ENCODE data around the gene HLA-DQB1.
"Not testable (repeated sequence)": the region's sequence is repeated elsewhere in the genome, so short reads cannot be mapped to it uniquely, and the experiment has no call there.

The HLA-DQB1 gene

GRCh38 chr6:32666420-32667300 lies at the start of gene HLA-DQB1:
Gene HLA-DQB1, minus strand, starts transcription at chr6:32666657. Its CDS starts 50 bp downstream, at chr6:32666607.
- DNase-seq (ENCODE audit: low read depth in 2 of 3, low spot score in 2 of 3) = peak in 1 of 3 experiments; percentile 8

- DNase-seq (ENCODE audit: low read depth in 2 of 3, low spot score in 2 of 3) = no peak
Observed at GRCh38 chr6:32713241-32713640, 46.8 kb upstream of the HLA-DQB1 start.

- DNase-seq (ENCODE audit: low read depth in 2 of 3, low spot score in 2 of 3) = no peak
Observed at GRCh38 chr6:32709625-32710024, 43.2 kb upstream of the HLA-DQB1 start.

- not testable (repeated sequence) for DNase-seq (ENCODE audit: low read depth in 2 of 3, low spot score in 2 of 3)
Observed at GRCh38 chr6:32705164-32705563, 38.7 kb upstream of the HLA-DQB1 start.

GRCh38 chr6:32703347-32703746 lies 36.9 kb upstream of the HLA-DQB1 start:
- no peak for DNase-seq (ENCODE audit: low read depth in 2 of 3, low spot score in 2 of 3)

- DNase-seq (ENCODE audit: low read depth in 2 of 3, low spot score in 2 of 3) = peak in 1 of 3 experiments; percentile 5
Observed at GRCh38 chr6:32700391-32701040, 34.1 kb upstream of the HLA-DQB1 start.

- no peak for DNase-seq (ENCODE audit: low read depth in 2 of 3, low spot score in 2 of 3)
Observed at GRCh38 chr6:32697031-32697430, 30.6 kb upstream of the HLA-DQB1 start.

- no peak for DNase-seq (ENCODE audit: low read depth in 2 of 3, low spot score in 2 of 3)
Observed at GRCh38 chr6:32692019-32692418, 25.6 kb upstream of the HLA-DQB1 start.

GRCh38 chr6:32689531-32690501 lies 23.4 kb upstream of the HLA-DQB1 start:
- DNase-seq (ENCODE audit: low read depth in 2 of 3, low spot score in 2 of 3) = no peak

GRCh38 chr6:32685603-32686002 lies 19.1 kb upstream of the HLA-DQB1 start:
- DNase-seq (ENCODE audit: low read depth in 2 of 3, low spot score in 2 of 3) = no peak

- DNase-seq (ENCODE audit: low read depth in 2 of 3, low spot score in 2 of 3) = no peak
Observed at GRCh38 chr6:32684246-32684645, 17.8 kb upstream of the HLA-DQB1 start.

- no peak for DNase-seq (ENCODE audit: low read depth in 2 of 3, low spot score in 2 of 3)
Observed at GRCh38 chr6:32680055-32680454, 13.6 kb upstream of the HLA-DQB1 start.

- no peak for DNase-seq (ENCODE audit: low read depth in 2 of 3, low spot score in 2 of 3)
Observed at GRCh38 chr6:32679492-32679891, 13.0 kb upstream of the HLA-DQB1 start.

GRCh38 chr6:32674123-32674522 lies 7.7 kb upstream of the HLA-DQB1 start:
- DNase-seq (ENCODE audit: low read depth in 2 of 3, low spot score in 2 of 3) = not testable (repeated sequence)

- DNase-seq (ENCODE audit: low read depth in 2 of 3, low spot score in 2 of 3) = not testable (repeated sequence)
Observed at GRCh38 chr6:32671908-32672307, 5.5 kb upstream of the HLA-DQB1 start.

GRCh38 chr6:32669893-32670292 lies 3.4 kb upstream of the HLA-DQB1 start:
- DNase-seq (ENCODE audit: low read depth in 2 of 3, low spot score in 2 of 3) = no peak

- DNase-seq (ENCODE audit: low read depth in 2 of 3, low spot score in 2 of 3) = no peak
Observed at GRCh38 chr6:32669240-32669639, 2.8 kb upstream of the HLA-DQB1 start.

GRCh38 chr6:32668226-32668747 lies 1.8 kb upstream of the HLA-DQB1 start:
- DNase-seq (ENCODE audit: low read depth in 2 of 3, low spot score in 2 of 3) = no peak

GRCh38 chr6:32665661-32666060 lies 796 bp downstream of the HLA-DQB1 start:
- DNase-seq (ENCODE audit: low read depth in 2 of 3, low spot score in 2 of 3) = no peak

GRCh38 chr6:32664827-32665362 lies 1.6 kb downstream of the HLA-DQB1 start:
- peak in 1 of 3 experiments; percentile 21 for DNase-seq (ENCODE audit: low read depth in 2 of 3, low spot score in 2 of 3)

GRCh38 chr6:32664354-32664753 lies 2.1 kb downstream of the HLA-DQB1 start:
- no peak for DNase-seq (ENCODE audit: low read depth in 2 of 3, low spot score in 2 of 3)

Data from activated CD8-positive, alpha-beta memory T cell treated with anti-CD3 and anti-CD28 coated beads for 48 hours (primary cell).